IMR-90 (cell line): ENCODE measurements around the gene CDH13. TPM values are rescaled to one million over a fixed set of nuclear protein-coding genes. Genes with fewer than 3 reads are reported as not detected.

Experiments
- ATAC-seq: fragments of 200-7000 bp; cut with Tn5 transposase; 2 replicates; pipeline ENCODE4 v1.9.1; 2020; ENCODE audit warnings: low read depth, mild to moderate bottlenecking, moderate library complexity
- BruUV-seq: library from RNA; stranded (reverse); fragments of 400-500 nt; replicated peaks from 2 replicates; lab custom pipeline; 2021; lab: Mats Ljungman, UMichigan
- CTCF ChIA-PET: fragments of 300-600 bp; formaldehyde crosslinking; extraction: SDS; loops from one replicate; lab custom pipeline; 2021; ENCODE audit warnings: antibody characterized with exemption; lab: Yijun Ruan, JAX
- POLR2A ChIA-PET: fragments of 300-600 bp; sonication (Branson Sonifier 250); formaldehyde crosslinking; loops from one replicate; lab custom pipeline; 2022; ENCODE audit warnings: antibody characterized with exemption; ENCODE audit not compliant: unreplicated experiment; lab: Charles Lee
- DNase-seq: peaks from one replicate; pipeline ENCODE4 v3.0.0; 2013
- H2AFZ ChIP-seq: replicated peaks from 2 replicates; pipeline ENCODE3; 2013; ENCODE audit warnings: low read length, mild to moderate bottlenecking; ENCODE audit not compliant: poor library complexity
- H2AK5ac ChIP-seq: 2 replicates; pipeline ENCODE4 v1.6.1; 2013; ENCODE audit warnings: low read depth, low read length, inconsistent platforms
- H2AK9ac ChIP-seq: replicated peaks from 2 replicates; pipeline ENCODE3; 2013; ENCODE audit warnings: mild to moderate bottlenecking, low read depth, low read length, moderate library complexity; ENCODE audit not compliant: poor library complexity
- H2BK120ac ChIP-seq: 2 replicates; pipeline ENCODE4 v1.6.1; 2013; ENCODE audit warnings: low read depth, low read length, inconsistent platforms
- H2BK15ac ChIP-seq: 3 replicates; pipeline ENCODE4 v1.6.1; 2013; ENCODE audit warnings: low read depth, low read length, inconsistent platforms
- H2BK20ac ChIP-seq: 2 replicates; pipeline ENCODE4 v1.6.1; 2013; ENCODE audit warnings: low read depth, mild to moderate bottlenecking, inconsistent platforms, low read length, moderate library complexity
- H2BK5ac ChIP-seq: 2 replicates; pipeline ENCODE4 v1.6.1; 2013; ENCODE audit warnings: mild to moderate bottlenecking, low read depth, low read length, inconsistent platforms; ENCODE audit not compliant: poor library complexity, severe bottlenecking
- H3K14ac ChIP-seq: replicated peaks from 2 replicates; pipeline ENCODE4 v1.6.1; 2013; ENCODE audit warnings: low read depth, low read length, inconsistent platforms
- H3K18ac ChIP-seq: 2 replicates; pipeline ENCODE4 v1.6.1; 2013; ENCODE audit warnings: low read depth, low read length, control low read depth
- H3K23ac ChIP-seq: 2 replicates; pipeline ENCODE4 v1.6.1; 2013; ENCODE audit warnings: low read depth, low read length, inconsistent platforms
- H3K27ac ChIP-seq: 2 replicates; pipeline ENCODE4 v1.5.1; 2013; ENCODE audit warnings: mild to moderate bottlenecking, control low read depth, low read length; ENCODE audit not compliant: insufficient read depth
- H3K27me3 ChIP-seq: 2 replicates; pipeline ENCODE4 v1.6.1; 2013; ENCODE audit warnings: low read length; ENCODE audit not compliant: control insufficient read depth, insufficient read depth
- H3K36me3 ChIP-seq: 2 replicates; pipeline ENCODE4 v1.6.1; 2013; ENCODE audit warnings: low read length, mixed read lengths; ENCODE audit not compliant: control insufficient read depth, insufficient read depth
- H3K4ac ChIP-seq: 2 replicates; pipeline ENCODE4 v1.6.1; 2013; ENCODE audit warnings: low read depth, low read length, inconsistent platforms
- H3K4me1 ChIP-seq: 2 replicates; pipeline ENCODE4 v1.6.1; 2013; ENCODE audit warnings: low read length, mixed read lengths; ENCODE audit not compliant: control insufficient read depth, insufficient read depth
- H3K4me2 ChIP-seq: 2 replicates; pipeline ENCODE4 v1.6.1; 2013; ENCODE audit warnings: low read depth, mild to moderate bottlenecking, control low read depth, low read length, moderate library complexity
- H3K4me3 ChIP-seq: 2 replicates; pipeline ENCODE4 v1.5.1; 2013; ENCODE audit warnings: low read depth, mild to moderate bottlenecking, control low read depth, low read length, moderate library complexity; ENCODE audit not compliant: insufficient read depth
- H3K56ac ChIP-seq: 2 replicates; pipeline ENCODE4 v1.6.1; 2013; ENCODE audit warnings: low read length, inconsistent platforms; ENCODE audit not compliant: insufficient read depth; ENCODE audit errors: extremely low read depth
- H3K79me1 ChIP-seq, 2 experiments: 2 replicates each; pipeline ENCODE4 v1.6.1; 2013; ENCODE audit warnings: low read length in 2 of 2, inconsistent platforms in 1 of 2, low read depth in 1 of 2
- H3K9ac ChIP-seq: 2 replicates; pipeline ENCODE4 v1.6.1; 2013; ENCODE audit warnings: low read depth, low read length, control low read depth
- H3K9me1 ChIP-seq: 2 replicates; pipeline ENCODE4 v1.6.1; 2013; ENCODE audit warnings: low read length, inconsistent platforms; ENCODE audit not compliant: insufficient read depth
- H3K9me3 ChIP-seq: 2 replicates; pipeline ENCODE4 v1.6.1; 2013; ENCODE audit warnings: low read length; ENCODE audit not compliant: control insufficient read depth, insufficient read depth
- H4K20me1 ChIP-seq: 2 replicates; pipeline ENCODE4 v1.6.1; 2013; ENCODE audit warnings: low read length, inconsistent platforms; ENCODE audit not compliant: insufficient read depth
- H4K5ac ChIP-seq: 2 replicates; pipeline ENCODE4 v1.6.1; 2013; ENCODE audit warnings: mild to moderate bottlenecking, low read depth, low read length, control low read depth
- H4K8ac ChIP-seq, 2 experiments: 2 replicates each; pipeline ENCODE4 v1.6.1; 2013; ENCODE audit warnings: low read depth in 2 of 2, low read length in 2 of 2, control low read depth in 1 of 2, inconsistent platforms in 1 of 2
- H4K91ac ChIP-seq: 2 replicates; pipeline ENCODE4 v1.6.1; 2013; ENCODE audit warnings: low read depth, low read length, inconsistent platforms; ENCODE audit not compliant: insufficient read depth
- BHLHE40 ChIP-seq: fragments of 150-350 bp; IDR thresholded peaks from 2 replicates; pipeline ENCODE4 v1.6.1; 2016; ENCODE audit warnings: mild to moderate bottlenecking, low read depth, low read length
- CHD1 ChIP-seq: IDR thresholded peaks from 2 replicates; pipeline ENCODE4 v1.6.1; 2012; ENCODE audit warnings: low read depth, low read length, improper control_type of control experiment
- FOS ChIP-seq: fragments of 150-350 bp; IDR thresholded peaks from 2 replicates; pipeline ENCODE4 v1.6.1; 2016; ENCODE audit warnings: low read depth, low read length
- MAFK ChIP-seq: IDR thresholded peaks from 2 replicates; pipeline ENCODE4 v1.6.1; 2012; ENCODE audit warnings: low read depth, low read length, improper control_type of control experiment
- NFE2L2 ChIP-seq: fragments of 150-350 bp; IDR thresholded peaks from 2 replicates; pipeline ENCODE4 v1.6.1; 2016; ENCODE audit warnings: low read depth, mild to moderate bottlenecking, low read length
- POLR2A ChIP-seq: IDR thresholded peaks from 2 replicates; pipeline ENCODE4 v1.6.1; 2012; ENCODE audit warnings: mild to moderate bottlenecking, low read depth, low read length
- RAD21 ChIP-seq: IDR thresholded peaks from 2 replicates; pipeline ENCODE4 v1.6.1; 2012; ENCODE audit warnings: low read length, improper control_type of control experiment
- SMC3 ChIP-seq: fragments of 150-350 bp; IDR thresholded peaks from 2 replicates; pipeline ENCODE4 v1.6.1; 2016; ENCODE audit warnings: low read depth, mild to moderate bottlenecking, antibody characterized with exemption, low read length, moderate library complexity
- USF2 ChIP-seq: fragments of 150-350 bp; IDR thresholded peaks from 2 replicates; pipeline ENCODE4 v1.6.1; 2017; ENCODE audit warnings: mild to moderate bottlenecking, antibody characterized with exemption, low read length, low read depth
- WGBS, 2 experiments: methylation state at CpG; one replicate each; pipeline versions ENCODE4 v1.1.5 to v1.1.7; 2013; ENCODE audit warnings: missing lambda C conversion rate in 2 of 2; ENCODE audit not compliant: insufficient read length in 1 of 2; ENCODE audit errors: extremely low coverage in 2 of 2; 5-methylcytosine and 5-hydroxymethylcytosine counted together
- dilution Hi-C: fragments of 300-500 bp; cut with HindIII; formaldehyde crosslinking; loops from one replicate; pipeline ENCODE4 v1.14.3; 2018; ENCODE audit warnings: low sequenced_read_pairs; ENCODE audit not compliant: unreplicated experiment
- in situ Hi-C: fragments of 300-500 bp; cut with MboI; formaldehyde crosslinking; loops from 3 replicates; pipeline ENCODE4 v1.14.3; 2019; ENCODE audit warnings: low sequenced_read_pairs, inconsistent platforms, mixed read lengths
- intact Hi-C: fragments of 100-400 bp; cut with micrococcal nuclease; formaldehyde crosslinking; loops from 2 replicates; pipeline ENCODE4 v1.10.0; 2022
- polyA plus RNA-seq, 3 experiments: library from polyadenylated mRNA; depleted of rRNA; stranded (reverse); fragments of >200 nt; gene quantifications; 2 replicates each; pipeline ENCODE4 v1.2.3, GENCODE V29; 2012; ENCODE audit warnings: low replicate concordance in 1 of 3
- total RNA-seq: library from RNA; depleted of rRNA; stranded (reverse); fragments of >200 nt; gene quantifications from 2 replicates; pipeline ENCODE4 v1.2.3, GENCODE V29; 2012
- TF ChIP-seq, protein P1 (sequence below): fragments of 150-350 bp; IDR thresholded peaks from 2 replicates; pipeline ENCODE4 v1.6.1; 2016; ENCODE audit warnings: low read depth, mild to moderate bottlenecking, low read length, moderate library complexity, borderline replicate concordance

CDH13 gene
- total and polyA plus RNA-seq, 2 of the 4 experiments (the other 2 are of a cell fraction): 61.6 to 74.7 TPM

DNA sequence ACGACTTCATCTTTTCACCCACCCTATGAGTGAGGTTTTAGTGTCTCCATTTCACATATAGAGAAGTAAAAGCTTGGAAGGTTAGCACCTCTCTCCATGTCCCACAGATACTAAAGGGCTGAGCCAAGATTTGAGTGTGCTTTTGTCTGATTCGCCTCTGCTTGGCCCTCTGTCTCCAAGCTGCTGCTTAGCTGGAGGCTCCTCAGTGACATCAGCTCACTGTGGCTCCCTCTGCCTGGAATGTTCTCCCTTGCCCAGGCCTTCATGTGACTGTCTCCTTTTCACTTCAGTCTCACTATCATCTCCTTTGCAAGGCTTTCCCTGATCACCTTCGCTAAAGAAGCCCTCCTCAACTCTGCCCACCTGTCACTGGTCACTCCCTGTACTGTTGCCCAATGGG lies 1096.5 kb downstream of the CDH13 start:
- Histone ChIP-seq H3K23ac (no peak overlapping the region), H3K79me1 (no peaks in the 10 kb centered on the region), H3K4ac (no peak overlapping the region), H4K20me1 (no peaks in the 10 kb centered on the region), H3K18ac (no peak overlapping the region), H4K8ac (no peak overlapping the region), H2BK120ac (no peak overlapping the region), H3K4me2 (no peak overlapping the region), H3K27me3 (no peaks in the 10 kb centered on the region), H3K56ac (no peak overlapping the region), H3K14ac (no peak overlapping the region), H2BK5ac (no peak overlapping the region), H3K9ac (no peak overlapping the region), H4K91ac (no peak overlapping the region), H4K5ac (no peak overlapping the region), H2BK15ac (no peak overlapping the region), H2AFZ (no peak overlapping the region), H3K36me3 (no peaks in the 10 kb centered on the region), H3K4me1 (no peaks in the 10 kb centered on the region), H3K9me1 (peaks cover 8% of the 10 kb centered on the region), H3K27ac (no peak overlapping the region), H2AK9ac (no peak overlapping the region), H3K9me3 (peaks cover 5% of the 10 kb centered on the region; the same call in 1 of the 2 replicates), H2BK20ac (no peak overlapping the region), H2AK5ac (no peak overlapping the region), H3K4me3 (no peak overlapping the region)
- no CpG with 5 or more reads among the region's 3 CpGs for WGBS, 2 experiments
- ChIA-PET CTCF (no interaction called here), POLR2A (no interaction called here)
- intact Hi-C loops: no loop called here
- TF ChIP-seq NFE2L2 (no peak), BHLHE40 (no peak), FOS (no peak), USF2 (no peak), POLR2A (no peak), SMC3 (no peak), MAFK (no peak), CHD1 (no peak), RAD21 (no peak)
- TF ChIP-seq, protein P1, sequence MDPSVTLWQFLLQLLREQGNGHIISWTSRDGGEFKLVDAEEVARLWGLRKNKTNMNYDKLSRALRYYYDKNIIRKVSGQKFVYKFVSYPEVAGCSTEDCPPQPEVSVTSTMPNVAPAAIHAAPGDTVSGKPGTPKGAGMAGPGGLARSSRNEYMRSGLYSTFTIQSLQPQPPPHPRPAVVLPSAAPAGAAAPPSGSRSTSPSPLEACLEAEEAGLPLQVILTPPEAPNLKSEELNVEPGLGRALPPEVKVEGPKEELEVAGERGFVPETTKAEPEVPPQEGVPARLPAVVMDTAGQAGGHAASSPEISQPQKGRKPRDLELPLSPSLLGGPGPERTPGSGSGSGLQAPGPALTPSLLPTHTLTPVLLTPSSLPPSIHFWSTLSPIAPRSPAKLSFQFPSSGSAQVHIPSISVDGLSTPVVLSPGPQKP: no peak
- dilution Hi-C loops: no loop called here
- in situ Hi-C loops: no loop called here
- ATAC-seq (no peak), DNase-seq (no peak)
- no TSS peak for BruUV-seq
